CD14-positive monocyte (primary cell): ENCODE data around the gene CELF5. TPM values are rescaled to one million over a fixed set of nuclear protein-coding genes. Genes with fewer than 3 reads are reported as not detected.

Experiments
- DNase-seq, 3 donors: peaks; one replicate each; pipeline ENCODE4 v3.0.0-alpha.2; 2011 to 2022
- H2AFZ ChIP-seq: 2 replicates; pipeline ENCODE4 v1.6.0; 2012; ENCODE audit warnings: mild to moderate bottlenecking, low read depth, low read length, inconsistent platforms; ENCODE audit not compliant: insufficient read depth, poor library complexity, severe bottlenecking
- H3K27ac ChIP-seq, 2 donors: 1 replicate in 1 of 2; 2 replicates in 1 of 2; pipeline ENCODE4 v1.5.1; 2012 to 2013; ENCODE audit warnings: low read length in 2 of 2, control low read depth in 1 of 2, inconsistent platforms in 1 of 2, low read depth in 1 of 2, mild to moderate bottlenecking in 1 of 2
- H3K27me3 ChIP-seq, 2 donors: one replicate each; pipeline versions ENCODE4 v1.6.0 to v1.6.1; 2011 to 2013; ENCODE audit warnings: low read length in 2 of 2; ENCODE audit not compliant: control insufficient read depth in 2 of 2, insufficient read depth in 2 of 2
- H3K36me3 ChIP-seq, 2 donors: replicated peaks in 1 of 2; 1 replicate in 1 of 2; 2 replicates in 1 of 2; pipeline versions ENCODE4 v1.5.1 to v1.6.1; 2012 to 2013; ENCODE audit warnings: low read length in 2 of 2, control low read depth in 1 of 2, inconsistent platforms in 1 of 2, mild to moderate bottlenecking in 1 of 2; ENCODE audit not compliant: insufficient read depth in 2 of 2, control insufficient read depth in 1 of 2
- H3K4me1 ChIP-seq, 2 donors: 1 replicate in 1 of 2; 2 replicates in 1 of 2; pipeline versions ENCODE4 v1.5.1 to v1.6.1; 2012 to 2013; ENCODE audit warnings: low read length in 2 of 2, control low read depth in 1 of 2, inconsistent platforms in 1 of 2, mild to moderate bottlenecking in 1 of 2, moderate library complexity in 1 of 2; ENCODE audit not compliant: insufficient read depth in 2 of 2, control insufficient read depth in 1 of 2
- H3K4me2 ChIP-seq: replicated peaks from 2 replicates; pipeline ENCODE3; 2012; ENCODE audit warnings: low read length, moderate library complexity, mild to moderate bottlenecking; ENCODE audit not compliant: poor library complexity, severe bottlenecking; ENCODE audit errors: extremely low read depth
- H3K4me3 ChIP-seq, 3 experiments: fragments of 200-600 bp in 1 of 3; sonication (generic) in 1 of 3; replicated peaks in 1 of 3; 1 replicate in 2 of 3; 2 replicates in 1 of 3; pipeline ENCODE4 v1.5.1; 2011 to 2013; ENCODE audit warnings: low read length in 3 of 3, mild to moderate bottlenecking in 3 of 3, control low read depth in 2 of 3, low read depth in 2 of 3, inconsistent platforms in 1 of 3, moderate library complexity in 1 of 3
- H3K79me2 ChIP-seq: 2 replicates; pipeline ENCODE4 v1.6.0; 2012; ENCODE audit warnings: mild to moderate bottlenecking, control low read depth, inconsistent platforms, low read length, moderate library complexity; ENCODE audit not compliant: insufficient read depth
- H3K9ac ChIP-seq: 2 replicates; pipeline ENCODE4 v1.6.0; 2017; ENCODE audit warnings: low read length, mild to moderate bottlenecking; ENCODE audit not compliant: insufficient read depth, poor library complexity, severe bottlenecking
- H3K9me3 ChIP-seq, 2 donors: replicated peaks in 1 of 2; 1 replicate in 1 of 2; 2 replicates in 1 of 2; pipeline versions ENCODE4 v1.5.1 to v1.6.1; 2012 to 2013; ENCODE audit warnings: low read length in 2 of 2, control low read depth in 1 of 2; ENCODE audit not compliant: control insufficient read depth in 1 of 2, insufficient read depth in 1 of 2
- H4K20me1 ChIP-seq: 2 replicates; pipeline ENCODE4 v1.6.0; 2012; ENCODE audit warnings: mild to moderate bottlenecking, low read length, control low read depth, moderate library complexity; ENCODE audit not compliant: insufficient read depth
- H3K27ac Mint-ChIP-seq, 7 donors: one replicate each; pipeline ENCODE4 v1.8.0; 2020; ENCODE audit warnings: mild to moderate bottlenecking in 7 of 7, mixed read lengths in 7 of 7, moderate library complexity in 6 of 7, inconsistent platforms in 2 of 7
- H3K27me3 Mint-ChIP-seq, 3 donors: one replicate each; pipeline ENCODE4 v1.8.0; 2021 to 2022; ENCODE audit warnings: low read depth in 3 of 3, mild to moderate bottlenecking in 3 of 3, mixed read lengths in 3 of 3, moderate library complexity in 3 of 3, inconsistent platforms in 1 of 3
- H3K36me3 Mint-ChIP-seq, 2 donors: one replicate each; pipeline ENCODE4 v1.8.0; 2020; ENCODE audit warnings: mixed read lengths in 2 of 2, inconsistent platforms in 1 of 2, mild to moderate bottlenecking in 1 of 2
- H3K4me1 Mint-ChIP-seq: one replicate; pipeline ENCODE4 v1.8.0; 2020; ENCODE audit warnings: mild to moderate bottlenecking, mixed read lengths
- H3K4me3 Mint-ChIP-seq, 2 donors: one replicate each; pipeline ENCODE4 v1.8.0; 2020; ENCODE audit warnings: mild to moderate bottlenecking in 2 of 2, mixed read lengths in 2 of 2, moderate library complexity in 1 of 2
- H3K9me3 Mint-ChIP-seq, 7 donors: one replicate each; pipeline ENCODE4 v1.8.0; 2020 to 2022; ENCODE audit warnings: mixed read lengths in 7 of 7, mild to moderate bottlenecking in 6 of 7, moderate library complexity in 6 of 7, inconsistent platforms in 2 of 7
- CTCF ChIP-seq: fragments of 200-600 bp; IDR thresholded peaks from one replicate; pipeline ENCODE4 v1.8.0; 2022; ENCODE audit warnings: antibody characterized with exemption, mild to moderate bottlenecking
- WGBS: methylation state at CpG from one replicate; pipeline ENCODE4 v1.1.5; 2013; ENCODE audit warnings: missing lambda C conversion rate; ENCODE audit not compliant: insufficient coverage; 5-methylcytosine and 5-hydroxymethylcytosine counted together
- intact Hi-C, 2 donors: fragments of 100-400 bp; cut with micrococcal nuclease; formaldehyde crosslinking; loops; one replicate each; pipeline versions ENCODE4 v1.15.0 to v1.15.1; 2023
- polyA plus RNA-seq, 3 donors: library from polyadenylated mRNA; depleted of rRNA in 1 of 3; unstranded in 2 of 3; stranded (reverse) in 1 of 3; fragments of 300-500 nt in 2 of 3; fragments of >200 nt in 1 of 3; fragmentation: Illumina TruSeq in 2 of 3; gene quantifications; 1 replicate in 2 of 3; 2 replicates in 1 of 3; pipeline ENCODE4 v1.2.3, GENCODE V29; 2012 to 2021

The CELF5 gene
- polyA plus RNA-seq, 3 donors, result not detected

- H2AFZ ChIP-seq, result no peak overlapping the region
- no peaks in the 10 kb centered on the region for H3K27me3 ChIP-seq
- Mint-ChIP-seq H3K4me3 (no peak overlapping the region), H3K27ac (no peak overlapping the region), H3K36me3 (no peaks in the 10 kb centered on the region), H3K4me1 (no peaks in the 10 kb centered on the region), H3K27me3 (peaks cover 2 to 12% (median 11%) of the 10 kb centered on the region in 3 donors), H3K9me3 (peaks cover 0 to 2% (median 0%) of the 10 kb centered on the region in 7 donors)
- no peak overlapping the region for H3K27ac ChIP-seq
- no peak overlapping the region for H3K4me3 ChIP-seq
- no peak overlapping the region for H3K4me2 ChIP-seq
- H3K79me2 ChIP-seq, result no peaks in the 10 kb centered on the region
- TF ChIP-seq CTCF, result no peak
- H3K4me1 ChIP-seq, result no peaks in the 10 kb centered on the region
- intact Hi-C loops, result loop anchor here (5.0 kb wide), 2 partner anchors 147 to 162 kb away; no protein-coding TSS in a partner anchor
- no peak overlapping the region for H3K9ac ChIP-seq
- no peak for DNase-seq
- WGBS, result no CpG with 5 or more reads among the region's 1 CpG
- H4K20me1 ChIP-seq, result no peaks in the 10 kb centered on the region
- no peaks in the 10 kb centered on the region for H3K9me3 ChIP-seq
- no peaks in the 10 kb centered on the region for H3K36me3 ChIP-seq
These were observed 101.0 kb downstream of the CELF5 start for GRCh38 chr19:3325451-3325850.

- Mint-ChIP-seq H3K27me3 (peaks cover 2 to 11% (median 4%) of the 10 kb centered on the region in 3 donors), H3K4me1 (no peaks in the 10 kb centered on the region), H3K4me3 (no peak overlapping the region), H3K36me3 (no peaks in the 10 kb centered on the region), H3K9me3 (peaks cover 0 to 19% (median 6%) of the 10 kb centered on the region in 7 donors), H3K27ac (no peak overlapping the region)
- Histone ChIP-seq H3K4me2 (no peak overlapping the region), H3K79me2 (no peaks in the 10 kb centered on the region), H3K4me3 (no peak overlapping the region), H3K9me3 (peaks cover 0 to 9% of the 10 kb centered on the region in 2 donors), H3K27ac (no peak overlapping the region), H3K27me3 (no peaks in the 10 kb centered on the region), H3K36me3 (no peaks in the 10 kb centered on the region), H3K9ac (no peak overlapping the region), H3K4me1 (no peaks in the 10 kb centered on the region), H4K20me1 (no peaks in the 10 kb centered on the region), H2AFZ (peak overlapping the region; percentile 53)
- no CpG with 5 or more reads among the region's 3 CpGs for WGBS
- no peak for TF ChIP-seq CTCF
- intact Hi-C loops, result loop anchor here (5.0 kb wide), 2 partner anchors 144 to 159 kb away; no protein-coding TSS in a partner anchor
- DNase-seq, result no peak
These were observed 104.3 kb downstream of the CELF5 start for GRCh38 chr19:3328743-3329142.
